Activated CD8-positive, alpha-beta T cell treated with anti-CD3 and anti-CD28 coated beads, Interleukin-2, amount 10 ng/mL, durations not matched to agents 7 days and 5 days (primary cell): Measurements from ENCODE around the gene ZNF181. TPM values are rescaled to one million over a fixed set of nuclear protein-coding genes. Genes with fewer than 3 reads are reported as not detected.

Experiments used
- ATAC-seq: fragments of 150-1000 bp; cut with Tn5 transposase; one replicate; pipeline ENCODE4 v1.10.0; 2021; ENCODE audit warnings: moderate library complexity
- CTCF ChIA-PET: fragments of 350-600 bp; sonication (Branson Sonifier 250); formaldehyde crosslinking; loops from one replicate; lab custom pipeline; 2021; ENCODE audit warnings: antibody characterized with exemption; lab: Charles Lee
- POLR2A ChIA-PET: fragments of 350-600 bp; sonication (Branson Sonifier 250); formaldehyde crosslinking; loops from one replicate; lab custom pipeline; 2021; ENCODE audit warnings: antibody characterized with exemption; lab: Charles Lee
- DNase-seq: peaks from one replicate; pipeline ENCODE4 v3.0.0-alpha.2; 2020
- H3K27ac Mint-ChIP-seq: one replicate; pipeline ENCODE4 v1.8.0; 2021; ENCODE audit warnings: mild to moderate bottlenecking, mixed read lengths
- H3K27me3 Mint-ChIP-seq: one replicate; pipeline ENCODE4 v1.8.0; 2021; ENCODE audit warnings: low read depth, mixed read lengths
- H3K36me3 Mint-ChIP-seq: one replicate; pipeline ENCODE4 v1.8.0; 2021; ENCODE audit warnings: low read depth, mixed read lengths
- H3K4me1 Mint-ChIP-seq: one replicate; pipeline ENCODE4 v1.8.0; 2021; ENCODE audit warnings: low read depth, mixed read lengths
- H3K4me3 Mint-ChIP-seq: one replicate; pipeline ENCODE4 v1.8.0; 2021; ENCODE audit warnings: mild to moderate bottlenecking, mixed read lengths
- H3K9me3 Mint-ChIP-seq: one replicate; pipeline ENCODE4 v1.8.0; 2022; ENCODE audit warnings: mixed read lengths; ENCODE audit not compliant: insufficient read depth
- total RNA-seq, 2 experiments: library from RNA; stranded (reverse); gene quantifications; one replicate each; pipeline ENCODE4 v1.2.3, GENCODE V29; 2021

The ZNF181 gene
- total RNA-seq, 2 experiments from 2014 or later = 3.8 to 4.1 TPM

DNA sequence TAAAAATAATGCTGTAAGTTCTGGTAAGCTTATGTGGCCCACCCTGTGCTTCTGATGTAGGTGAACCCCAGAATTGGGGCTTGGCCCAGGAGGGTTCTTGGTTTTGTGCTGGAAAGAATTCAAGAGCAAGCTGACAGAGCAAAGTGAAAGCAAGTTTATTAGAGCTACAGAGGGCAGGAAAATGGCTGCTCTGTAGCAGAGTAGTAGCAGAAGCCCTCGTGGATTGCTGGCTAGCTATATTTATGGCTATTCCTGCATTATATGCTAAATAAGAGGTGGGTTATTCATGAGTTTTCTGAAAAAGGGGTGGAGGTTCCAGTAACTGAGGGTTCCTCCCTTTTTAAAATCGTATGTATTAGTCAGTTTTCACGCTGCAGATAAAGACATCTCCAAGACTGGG lies 59.5 kb downstream of the ZNF181 start:
- H3K27ac Mint-ChIP-seq = peak overlapping the region; percentile 40
- CTCF ChIA-PET = no interaction called here
- ATAC-seq = no peak
- DNase-seq = no peak
- peaks cover 2% of the 10 kb centered on the region for H3K27me3 Mint-ChIP-seq
- no peak overlapping the region for H3K4me3 Mint-ChIP-seq
- peaks cover 4% of the 10 kb centered on the region for H3K4me1 Mint-ChIP-seq
- H3K9me3 Mint-ChIP-seq = peaks cover 18% of the 10 kb centered on the region
- POLR2A ChIA-PET = no interaction called here
- H3K36me3 Mint-ChIP-seq = no peaks in the 10 kb centered on the region

DNA sequence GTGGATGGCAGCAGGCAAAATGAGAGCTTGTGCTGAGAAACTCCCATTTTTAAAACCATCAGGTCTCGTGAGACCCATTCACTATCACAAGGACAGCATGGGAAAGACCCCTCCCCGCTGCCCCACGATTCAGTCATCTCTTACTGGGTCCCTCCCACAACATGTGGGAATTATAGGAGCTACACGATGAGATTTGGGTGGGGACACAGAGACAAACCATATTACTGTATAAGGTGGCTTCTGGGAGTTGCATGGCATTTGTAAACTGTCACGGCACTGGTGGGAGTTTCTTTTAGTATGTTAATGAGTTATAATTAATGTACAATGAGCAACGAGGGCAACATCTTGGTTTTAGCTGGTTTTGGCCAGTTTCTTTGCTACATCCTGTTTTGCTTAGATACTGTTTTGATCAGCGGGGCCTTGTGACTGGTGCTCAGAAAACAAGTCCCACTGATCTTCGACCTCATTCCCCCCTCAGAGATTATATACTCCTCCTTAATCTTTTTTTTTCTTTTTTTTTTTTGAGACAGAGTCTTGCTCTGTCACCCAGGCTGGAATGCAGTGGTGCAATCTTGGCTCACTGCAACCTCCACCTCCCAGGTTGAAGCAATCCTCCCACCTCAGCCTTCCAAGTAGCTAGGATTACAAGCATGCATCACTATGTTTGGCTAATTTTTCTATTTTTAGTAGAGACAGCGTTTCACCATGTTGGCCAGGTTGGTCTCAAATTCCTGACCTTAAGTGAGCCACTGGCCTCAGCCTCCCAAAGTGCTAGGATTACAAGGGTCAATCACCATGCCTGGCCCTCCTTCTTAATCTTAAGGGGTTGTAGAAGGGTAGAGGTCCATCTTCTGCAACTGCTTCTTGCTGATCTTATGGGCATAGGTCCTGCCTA lies 60.3 kb downstream of the ZNF181 start:
- Mint-ChIP-seq H3K36me3 (no peaks in the 10 kb centered on the region), H3K4me1 (peaks cover 4% of the 10 kb centered on the region), H3K27me3 (peaks cover 2% of the 10 kb centered on the region), H3K4me3 (no peak overlapping the region), H3K27ac (peak overlapping the region; percentile 40), H3K9me3 (peaks cover 20% of the 10 kb centered on the region)
- no peak for DNase-seq
- ATAC-seq = no peak
- CTCF ChIA-PET = no interaction called here
- POLR2A ChIA-PET = no interaction called here

Other genes starting within 250 kb of the ZNF181 start
- gene SCGB2B2, start 57.1 kb upstream of the ZNF181 start, total RNA-seq = under 1 TPM; 0.21 to 0.42 TPM
- 10 to 100 TPM; 18.3 to 19.1 TPM for gene ZNF302, start 56.6 kb upstream of the ZNF181 start, total RNA-seq
- 1 to 10 TPM; 4.9 to 5.0 TPM for gene ZNF599, start 39.0 kb downstream of the ZNF181 start, total RNA-seq
- gene ZNF30, start 192.7 kb downstream of the ZNF181 start, total RNA-seq = 1 to 10 TPM; 4.1 TPM
- 10 to 100 TPM; 13.7 to 14.2 TPM for gene ZNF792, start 230.0 kb downstream of the ZNF181 start, total RNA-seq